GM23338 (cell line): ENCODE results near the gene ELFN1. TPM values are rescaled to one million over a fixed set of nuclear protein-coding genes. Genes with fewer than 3 reads are reported as not detected.

Experiments used
- ATAC-seq: fragments of 200-7000 bp; cut with Tn5 transposase; 3 replicates; pipeline ENCODE4 v1.9.1; 2020
- DNase-seq: peaks from one replicate; pipeline ENCODE4 v3.0.0-alpha.2; 2015; ENCODE audit warnings: low spot score
- H2AFZ ChIP-seq: fragments of 200-600 bp; sonication (generic); 2 replicates; pipeline ENCODE4 v1.8.0; 2016; ENCODE audit warnings: antibody characterized with exemption, mild to moderate bottlenecking, moderate library complexity
- H3F3A ChIP-seq: fragments of 200-600 bp; sonication (generic); replicated peaks from 2 replicates; pipeline ENCODE4 v1.8.0; 2017; ENCODE audit warnings: antibody characterized with exemption, mixed run types, low read depth
- H3K27ac ChIP-seq: fragments of 200-600 bp; sonication (generic); 2 replicates; pipeline ENCODE4 v1.6.1; 2016; ENCODE audit warnings: low read depth
- H3K27me3 ChIP-seq: fragments of 200-600 bp; sonication (generic); 2 replicates; pipeline ENCODE4 v1.8.0; 2016; ENCODE audit warnings: mild to moderate bottlenecking, mixed run types, moderate library complexity; ENCODE audit not compliant: insufficient read depth
- H3K36me3 ChIP-seq: fragments of 200-600 bp; sonication (generic); 2 replicates; pipeline ENCODE4 v1.8.0; 2016; ENCODE audit warnings: mild to moderate bottlenecking; ENCODE audit not compliant: insufficient read depth
- H3K4me1 ChIP-seq: fragments of 200-600 bp; sonication (generic); 2 replicates; pipeline ENCODE4 v1.8.0; 2016; ENCODE audit warnings: mild to moderate bottlenecking, moderate library complexity; ENCODE audit not compliant: insufficient read depth
- H3K4me2 ChIP-seq: fragments of 200-600 bp; sonication (generic); 2 replicates; pipeline ENCODE4 v1.7.1; 2017; ENCODE audit warnings: mixed run types
- H3K4me3 ChIP-seq: fragments of 200-600 bp; sonication (generic); 2 replicates; pipeline ENCODE4 v1.6.1; 2016; ENCODE audit warnings: mixed run types
- H3K79me2 ChIP-seq: fragments of 200-600 bp; sonication (generic); replicated peaks from 2 replicates; pipeline ENCODE4 v1.8.0; 2017; ENCODE audit warnings: mild to moderate bottlenecking; ENCODE audit not compliant: insufficient read depth
- H3K9me2 ChIP-seq: fragments of 200-600 bp; sonication (generic); 2 replicates; pipeline ENCODE4 v1.8.0; 2017; ENCODE audit not compliant: insufficient read depth
- H4K20me1 ChIP-seq: fragments of 200-600 bp; sonication (generic); replicated peaks from 2 replicates; pipeline ENCODE4 v1.8.0; 2017; ENCODE audit warnings: mild to moderate bottlenecking; ENCODE audit not compliant: insufficient read depth
- H3K27ac Mint-ChIP-seq: 2 replicates; pipeline ENCODE4 v1.8.0; 2020; ENCODE audit warnings: inconsistent platforms, mild to moderate bottlenecking, moderate library complexity, mixed read lengths
- H3K27me3 Mint-ChIP-seq: 3 replicates; pipeline ENCODE4 v1.8.0; 2022; ENCODE audit warnings: low read depth, mild to moderate bottlenecking, moderate library complexity, mixed read lengths, inconsistent platforms; ENCODE audit not compliant: insufficient read depth, poor library complexity
- H3K36me3 Mint-ChIP-seq: 3 replicates; pipeline ENCODE4 v1.8.0; 2021; ENCODE audit warnings: low read depth, mild to moderate bottlenecking, inconsistent platforms, moderate library complexity, mixed read lengths
- H3K4me1 Mint-ChIP-seq: 3 replicates; pipeline ENCODE4 v1.8.0; 2020; ENCODE audit warnings: mild to moderate bottlenecking, inconsistent platforms, mixed read lengths
- H3K4me3 Mint-ChIP-seq: 3 replicates; pipeline ENCODE4 v1.8.0; 2021; ENCODE audit warnings: moderate library complexity, mild to moderate bottlenecking, inconsistent platforms, mixed read lengths
- H3K9me3 Mint-ChIP-seq: 3 replicates; pipeline ENCODE4 v1.8.0; 2020; ENCODE audit warnings: moderate library complexity, mild to moderate bottlenecking, inconsistent platforms, mixed read lengths
- EZH2phosphoT487 ChIP-seq: fragments of 200-600 bp; sonication (generic); IDR thresholded peaks from one replicate; pipeline ENCODE4 v1.8.1; 2018; ENCODE audit warnings: antibody characterized with exemption; ENCODE audit not compliant: unreplicated experiment
- NANOG ChIP-seq: IDR thresholded peaks from 2 replicates; pipeline ENCODE4 v1.6.1; 2016; ENCODE audit warnings: antibody characterized with exemption, borderline replicate concordance
- ZNF331 ChIP-seq: fragments of 250-450 bp; sonication (Bioruptor Pico); IDR thresholded peaks from 2 replicates; pipeline ENCODE4 v1.5.0; 2020; ENCODE audit warnings: low read depth, mild to moderate bottlenecking, moderate library complexity
- ZNF462 ChIP-seq: fragments of 250-450 bp; sonication (Bioruptor Pico); IDR thresholded peaks from 2 replicates; pipeline ENCODE4 v1.5.0; 2020; ENCODE audit warnings: mild to moderate bottlenecking, moderate library complexity
- polyA plus RNA-seq: library from polyadenylated mRNA; unstranded; fragments of >200 nt; fragmentation: Nextera tagmentation; extraction: Ambion mirVana; gene quantifications from 2 replicates; pipeline ENCODE4 v1.2.1, GENCODE V29; 2016
- total RNA-seq: library from RNA; depleted of rRNA; stranded (reverse); fragments of >200 nt; shearing (Covaris generic); gene quantifications from 2 replicates; pipeline ENCODE4 v1.2.3, GENCODE V29; 2014

ELFN1 gene
- total and polyA plus RNA-seq, 2 experiments from 2014 or later: 0.08 to 3.5 TPM

- TF ChIP-seq ZNF462: no peak
- no peak for TF ChIP-seq NANOG
Observed at GRCh38 chr7:1741246-1741645, 71.2 kb downstream of the ELFN1 start (continued).

- H3K4me1 ChIP-seq: no peaks in the 10 kb centered on the region
- no peak overlapping the region for H3K27ac ChIP-seq
- ATAC-seq: no peak
- no peak overlapping the region for H3K4me3 ChIP-seq
- Mint-ChIP-seq H3K9me3 (no peaks in the 10 kb centered on the region), H3K4me1 (no peaks in the 10 kb centered on the region), H3K4me3 (no peak overlapping the region), H3K27ac (no peak overlapping the region), H3K27me3 (peaks cover 5% of the 10 kb centered on the region), H3K36me3 (no peaks in the 10 kb centered on the region)
- H4K20me1 ChIP-seq: no peaks in the 10 kb centered on the region
- no peaks in the 10 kb centered on the region for H3K79me2 ChIP-seq
- H3K9me2 ChIP-seq: no peaks in the 10 kb centered on the region
- H2AFZ ChIP-seq: no peak overlapping the region
- DNase-seq: no peak
- TF ChIP-seq ZNF331 (CRISPR knock-in tag): no peak
- TF ChIP-seq EZH2phosphoT487: no peak
- no peaks in the 10 kb centered on the region for H3F3A ChIP-seq
- no peaks in the 10 kb centered on the region for H3K36me3 ChIP-seq
- no peaks in the 10 kb centered on the region for H3K27me3 ChIP-seq
- no peak overlapping the region for H3K4me2 ChIP-seq
Observed at GRCh38 chr7:1741751-1742554, 71.9 kb downstream of the ELFN1 start.
